OCI-LY7 (cell line): ENCODE measurements around the gene SHROOM2.

Source experiments
- EZH2phosphoT487 ChIP-seq: fragments of 200-600 bp; sonication (generic); IDR thresholded peaks from 2 replicates; pipeline ENCODE4 v1.6.1; 2018; ENCODE audit warnings: low read depth, borderline replicate concordance, mild to moderate bottlenecking, mixed run types, antibody characterized with exemption, low read length, moderate library complexity, mixed read lengths
- TF ChIP-seq, protein P1 (sequence below): fragments of 200-600 bp; sonication (generic); conservative IDR thresholded peaks from 2 replicates; pipeline ENCODE4 v1.5.1; 2014; ENCODE audit warnings: mild to moderate bottlenecking, antibody characterized with exemption, low read length, moderate library complexity, mixed read lengths

- TF ChIP-seq, protein P1, sequence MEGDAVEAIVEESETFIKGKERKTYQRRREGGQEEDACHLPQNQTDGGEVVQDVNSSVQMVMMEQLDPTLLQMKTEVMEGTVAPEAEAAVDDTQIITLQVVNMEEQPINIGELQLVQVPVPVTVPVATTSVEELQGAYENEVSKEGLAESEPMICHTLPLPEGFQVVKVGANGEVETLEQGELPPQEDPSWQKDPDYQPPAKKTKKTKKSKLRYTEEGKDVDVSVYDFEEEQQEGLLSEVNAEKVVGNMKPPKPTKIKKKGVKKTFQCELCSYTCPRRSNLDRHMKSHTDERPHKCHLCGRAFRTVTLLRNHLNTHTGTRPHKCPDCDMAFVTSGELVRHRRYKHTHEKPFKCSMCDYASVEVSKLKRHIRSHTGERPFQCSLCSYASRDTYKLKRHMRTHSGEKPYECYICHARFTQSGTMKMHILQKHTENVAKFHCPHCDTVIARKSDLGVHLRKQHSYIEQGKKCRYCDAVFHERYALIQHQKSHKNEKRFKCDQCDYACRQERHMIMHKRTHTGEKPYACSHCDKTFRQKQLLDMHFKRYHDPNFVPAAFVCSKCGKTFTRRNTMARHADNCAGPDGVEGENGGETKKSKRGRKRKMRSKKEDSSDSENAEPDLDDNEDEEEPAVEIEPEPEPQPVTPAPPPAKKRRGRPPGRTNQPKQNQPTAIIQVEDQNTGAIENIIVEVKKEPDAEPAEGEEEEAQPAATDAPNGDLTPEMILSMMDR: no peak
- no peak for TF ChIP-seq EZH2phosphoT487
These were observed 13.3 kb upstream of the SHROOM2 start for GRCh38 chrX:9772943-9773342.
